Endodermal cell (in vitro differentiated cells): ENCODE results near the gene FAHD1. TPM values are rescaled to one million over a fixed set of nuclear protein-coding genes. Genes with fewer than 3 reads are reported as not detected.

Experiments used
- DNase-seq: peaks from one replicate; pipeline ENCODE4 v3.0.0-alpha.2; 2017
- H3K27ac ChIP-seq: 2 replicates; pipeline ENCODE4 v1.5.1; 2013; ENCODE audit warnings: mild to moderate bottlenecking, low read depth, low read length, moderate library complexity
- H3K27me3 ChIP-seq: 2 replicates; pipeline ENCODE4 v1.6.1; 2013; ENCODE audit warnings: mild to moderate bottlenecking, low read length, moderate library complexity; ENCODE audit not compliant: insufficient read depth, control insufficient read depth, poor library complexity, severe bottlenecking
- H3K36me3 ChIP-seq: 2 replicates; pipeline ENCODE4 v1.7.0; 2013; ENCODE audit warnings: mild to moderate bottlenecking, low read length, moderate library complexity; ENCODE audit not compliant: control insufficient read depth, insufficient read depth
- H3K4me1 ChIP-seq: one replicate; pipeline ENCODE4 v1.7.0; 2013; ENCODE audit warnings: low read length; ENCODE audit not compliant: control insufficient read depth, insufficient read depth
- H3K4me3 ChIP-seq: 2 replicates; pipeline ENCODE4 v1.5.1; 2013; ENCODE audit warnings: mild to moderate bottlenecking, low read length, moderate library complexity
- H3K9ac ChIP-seq: 2 replicates; pipeline ENCODE4 v1.6.1; 2013; ENCODE audit warnings: mild to moderate bottlenecking, low read length, moderate library complexity; ENCODE audit not compliant: poor library complexity, severe bottlenecking; ENCODE audit errors: extremely low read depth
- H3K9me3 ChIP-seq: 2 replicates; pipeline ENCODE4 v1.6.1; 2013; ENCODE audit warnings: mild to moderate bottlenecking, low read length, moderate library complexity; ENCODE audit not compliant: control insufficient read depth
- H3K27ac Mint-ChIP-seq: 2 replicates; pipeline ENCODE4 v1.8.0; 2020; ENCODE audit warnings: mixed read lengths
- H3K27me3 Mint-ChIP-seq: 2 replicates; pipeline ENCODE4 v1.8.0; 2021; ENCODE audit warnings: mild to moderate bottlenecking, mixed read lengths; ENCODE audit not compliant: insufficient read depth
- H3K36me3 Mint-ChIP-seq: 2 replicates; pipeline ENCODE4 v1.8.0; 2020; ENCODE audit warnings: low read depth, mixed read lengths
- H3K4me1 Mint-ChIP-seq: 2 replicates; pipeline ENCODE4 v1.8.0; 2020; ENCODE audit warnings: mixed read lengths
- H3K4me3 Mint-ChIP-seq: 2 replicates; pipeline ENCODE4 v1.8.0; 2020; ENCODE audit warnings: mild to moderate bottlenecking, moderate library complexity, mixed read lengths
- H3K9me3 Mint-ChIP-seq: 2 replicates; pipeline ENCODE4 v1.8.0; 2020; ENCODE audit warnings: mild to moderate bottlenecking, mixed read lengths
- WGBS, 2 experiments: methylation state at CpG; one replicate each; pipeline versions ENCODE4 v1.1.5 to v1.1.7; 2013; ENCODE audit warnings: missing lambda C conversion rate in 2 of 2, mixed read lengths in 1 of 2; ENCODE audit not compliant: insufficient coverage in 1 of 2, insufficient read length in 1 of 2; 5-methylcytosine and 5-hydroxymethylcytosine counted together
- total RNA-seq, 2 donors: library from RNA; stranded (reverse); fragmentation: NEBNext Ultra II Directional in 1 of 2; extraction: Animal tissue kit (Norgen Biotek cat#: 25700) in 1 of 2; gene quantifications; 2 replicates in 1 of 2; 3 replicates in 1 of 2; pipeline ENCODE4 v1.2.1, GENCODE V29; 2021
- TF ChIP-seq, protein P1 (sequence below): fragments of 200-600 bp; sonication (generic); conservative IDR thresholded peaks from 2 replicates; pipeline ENCODE4 v1.5.0; 2021; ENCODE audit warnings: antibody characterized with exemption, mild to moderate bottlenecking

Gene FAHD1
- total RNA-seq, 2 donors from 2014 or later, result 16.6 to 16.9 TPM

DNA sequence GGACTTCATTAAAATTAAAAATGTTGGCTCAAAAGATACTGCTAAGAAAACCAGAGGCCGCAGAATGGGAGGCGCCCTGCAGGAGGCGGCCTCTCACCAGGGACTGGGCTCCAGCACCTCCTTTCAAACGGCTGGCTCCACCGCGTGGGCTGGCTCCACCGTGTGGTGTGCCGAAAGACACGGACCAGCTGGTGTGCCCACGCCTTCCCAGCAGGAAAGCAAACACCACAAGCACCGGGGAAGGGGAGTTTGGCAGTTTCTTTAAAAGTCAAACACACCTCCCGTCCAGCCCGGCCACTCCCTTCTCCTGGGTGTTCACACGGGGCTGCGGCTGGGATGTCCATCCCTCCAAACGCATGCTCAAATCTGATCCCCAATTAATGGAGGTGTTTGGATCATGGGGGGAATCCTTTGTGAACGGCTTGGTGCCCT is 14.3 kb upstream of the FAHD1 start:
- no peaks in the 10 kb centered on the region for H3K9me3 ChIP-seq
- H3K36me3 ChIP-seq, result peaks cover 30% of the 10 kb centered on the region
- Mint-ChIP-seq H3K27ac (no peak overlapping the region), H3K9me3 (peaks cover under 1% of the 10 kb centered on the region), H3K4me3 (no peak overlapping the region), H3K4me1 (no peaks in the 10 kb centered on the region), H3K36me3 (peaks cover 53% of the 10 kb centered on the region), H3K27me3 (no peaks in the 10 kb centered on the region)
- TF ChIP-seq, protein P1, sequence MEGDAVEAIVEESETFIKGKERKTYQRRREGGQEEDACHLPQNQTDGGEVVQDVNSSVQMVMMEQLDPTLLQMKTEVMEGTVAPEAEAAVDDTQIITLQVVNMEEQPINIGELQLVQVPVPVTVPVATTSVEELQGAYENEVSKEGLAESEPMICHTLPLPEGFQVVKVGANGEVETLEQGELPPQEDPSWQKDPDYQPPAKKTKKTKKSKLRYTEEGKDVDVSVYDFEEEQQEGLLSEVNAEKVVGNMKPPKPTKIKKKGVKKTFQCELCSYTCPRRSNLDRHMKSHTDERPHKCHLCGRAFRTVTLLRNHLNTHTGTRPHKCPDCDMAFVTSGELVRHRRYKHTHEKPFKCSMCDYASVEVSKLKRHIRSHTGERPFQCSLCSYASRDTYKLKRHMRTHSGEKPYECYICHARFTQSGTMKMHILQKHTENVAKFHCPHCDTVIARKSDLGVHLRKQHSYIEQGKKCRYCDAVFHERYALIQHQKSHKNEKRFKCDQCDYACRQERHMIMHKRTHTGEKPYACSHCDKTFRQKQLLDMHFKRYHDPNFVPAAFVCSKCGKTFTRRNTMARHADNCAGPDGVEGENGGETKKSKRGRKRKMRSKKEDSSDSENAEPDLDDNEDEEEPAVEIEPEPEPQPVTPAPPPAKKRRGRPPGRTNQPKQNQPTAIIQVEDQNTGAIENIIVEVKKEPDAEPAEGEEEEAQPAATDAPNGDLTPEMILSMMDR, result peak; percentile 74
- 53 to 58% methylated on average over 12 to 17 of the region's 17 CpGs for WGBS, 2 experiments
- H3K27ac ChIP-seq, result no peak overlapping the region
- DNase-seq, result peak; percentile 85
- H3K27me3 ChIP-seq, result no peaks in the 10 kb centered on the region
- no peak overlapping the region for H3K9ac ChIP-seq
- no peak overlapping the region for H3K4me3 ChIP-seq
- no peaks in the 10 kb centered on the region for H3K4me1 ChIP-seq

DNA sequence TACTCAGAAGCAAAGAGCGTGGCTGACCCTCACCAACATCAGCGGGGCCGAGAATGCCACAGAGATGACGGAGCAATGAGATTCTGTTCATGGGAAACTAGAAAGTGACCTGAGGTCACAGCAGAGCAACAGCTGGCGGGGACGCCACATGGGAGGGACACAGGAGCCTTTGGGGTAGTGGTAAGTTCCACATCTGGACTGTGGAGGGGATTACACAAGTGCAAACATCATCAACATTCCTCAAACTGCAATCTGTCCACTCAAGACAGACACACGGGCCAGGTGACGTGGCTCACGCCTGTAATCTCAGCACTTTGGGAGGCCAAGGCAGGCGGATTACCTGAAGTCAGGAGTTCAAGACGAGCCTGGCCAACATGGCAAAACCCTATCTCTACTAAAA is 11.5 kb upstream of the FAHD1 start:
- TF ChIP-seq, protein P1, result no peak
- Mint-ChIP-seq H3K27me3 (no peaks in the 10 kb centered on the region), H3K27ac (no peak overlapping the region), H3K4me3 (no peak overlapping the region), H3K9me3 (no peaks in the 10 kb centered on the region), H3K4me1 (no peaks in the 10 kb centered on the region), H3K36me3 (peaks cover 39% of the 10 kb centered on the region)
- Histone ChIP-seq H3K9me3 (no peaks in the 10 kb centered on the region), H3K27ac (no peak overlapping the region), H3K27me3 (no peaks in the 10 kb centered on the region), H3K4me1 (no peaks in the 10 kb centered on the region), H3K36me3 (peaks cover 19% of the 10 kb centered on the region), H3K4me3 (no peak overlapping the region), H3K9ac (no peak overlapping the region)
- DNase-seq, result no peak
- 96 to 99% methylated on average over 8 to 11 of the region's 11 CpGs for WGBS, 2 experiments

DNA sequence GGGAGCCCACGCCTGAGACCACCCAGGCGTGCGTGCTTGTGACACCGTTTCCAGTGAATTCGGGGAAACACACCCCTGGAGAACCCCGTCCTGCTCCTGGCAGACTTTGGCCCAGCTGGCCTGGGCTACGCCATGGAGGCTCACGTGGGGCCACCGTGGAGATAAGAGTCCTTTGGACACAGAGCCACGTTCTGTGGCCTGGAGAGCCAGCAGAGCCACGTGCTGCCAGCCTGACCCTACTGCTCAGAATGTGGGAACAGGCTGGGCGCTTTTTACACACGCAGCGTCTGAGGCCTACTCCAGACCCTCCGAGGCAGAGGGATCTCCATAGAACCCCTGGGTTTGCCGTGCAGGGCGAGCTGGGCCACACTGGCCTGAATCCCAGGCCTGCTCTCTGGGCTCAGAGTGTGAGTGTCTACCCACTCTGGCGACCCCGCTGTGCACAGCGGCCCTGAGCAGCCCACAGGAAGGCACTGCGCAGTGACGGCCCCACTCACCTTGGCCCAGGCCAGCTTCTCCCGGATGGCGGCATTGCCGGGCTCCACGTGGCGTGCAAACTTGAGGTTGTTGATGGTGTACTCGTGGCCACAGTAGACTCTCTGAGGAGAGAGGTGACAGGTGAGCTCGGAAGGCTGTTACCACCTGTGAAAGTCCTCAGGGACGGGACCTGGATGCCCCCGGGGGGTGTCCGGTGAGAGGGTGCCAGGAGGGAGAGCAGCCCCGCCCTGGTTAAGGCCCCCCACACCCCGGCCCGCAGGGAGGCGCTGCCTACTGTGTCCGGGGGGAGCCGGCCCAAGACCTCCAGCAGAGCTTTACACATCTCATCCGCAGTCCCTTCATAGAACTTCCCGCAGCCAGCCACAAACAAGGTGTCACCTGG is 10.4 kb upstream of the FAHD1 start:
- peak; percentile 10 for DNase-seq
- peaks cover 19% of the 10 kb centered on the region for H3K36me3 ChIP-seq
- 94 to 97% methylated on average over 27 to 40 of the region's 40 CpGs for WGBS, 2 experiments
- no peak overlapping the region for H3K27ac ChIP-seq
- Mint-ChIP-seq H3K27me3 (no peaks in the 10 kb centered on the region), H3K4me3 (no peak overlapping the region), H3K4me1 (no peaks in the 10 kb centered on the region), H3K9me3 (no peaks in the 10 kb centered on the region), H3K27ac (no peak overlapping the region), H3K36me3 (peaks cover 39% of the 10 kb centered on the region)
- H3K9ac ChIP-seq, result no peak overlapping the region
- no peaks in the 10 kb centered on the region for H3K27me3 ChIP-seq
- H3K4me1 ChIP-seq, result no peaks in the 10 kb centered on the region
- H3K4me3 ChIP-seq, result no peak overlapping the region
- no peaks in the 10 kb centered on the region for H3K9me3 ChIP-seq
- TF ChIP-seq, protein P1, result no peak
